Glutamatergic neuron (in vitro differentiated cells): ENCODE measurements around the gene TMEM134. TPM values are rescaled to one million over a fixed set of nuclear protein-coding genes. Genes with fewer than 3 reads are reported as not detected.
A peak's percentile ranks its signal among the peaks of the same experiment; 100 is the strongest.
"Not testable (repeated sequence)": the region's sequence is repeated elsewhere in the genome, so short reads cannot be mapped to it uniquely, and the experiment has no call there.

Source experiments
- DNase-seq: peaks from one replicate; pipeline ENCODE4 v3.0.0; 2022
- H3K27ac Mint-ChIP-seq: one replicate; pipeline ENCODE4 v1.8.0; 2020; ENCODE audit warnings: mild to moderate bottlenecking, mixed read lengths, inconsistent platforms; ENCODE audit not compliant: unreplicated experiment
- H3K27me3 Mint-ChIP-seq: one replicate; pipeline ENCODE4 v1.8.0; 2020; ENCODE audit warnings: mild to moderate bottlenecking, moderate library complexity, mixed read lengths, inconsistent platforms; ENCODE audit not compliant: unreplicated experiment
- H3K36me3 Mint-ChIP-seq: one replicate; pipeline ENCODE4 v1.8.0; 2020; ENCODE audit warnings: mild to moderate bottlenecking, mixed read lengths, inconsistent platforms; ENCODE audit not compliant: unreplicated experiment
- H3K4me1 Mint-ChIP-seq: one replicate; pipeline ENCODE4 v1.8.0; 2020; ENCODE audit warnings: mild to moderate bottlenecking, low read depth, mixed read lengths, inconsistent platforms; ENCODE audit not compliant: unreplicated experiment
- H3K4me3 Mint-ChIP-seq: one replicate; pipeline ENCODE4 v1.8.0; 2020; ENCODE audit warnings: mild to moderate bottlenecking, mixed read lengths, inconsistent platforms; ENCODE audit not compliant: unreplicated experiment
- H3K9me3 Mint-ChIP-seq: one replicate; pipeline ENCODE4 v1.8.0; 2020; ENCODE audit warnings: mild to moderate bottlenecking, moderate library complexity, mixed read lengths, inconsistent platforms; ENCODE audit not compliant: unreplicated experiment
- CTCF ChIP-seq: fragments of 200-600 bp; sonication (generic); IDR thresholded peaks from one replicate; pipeline ENCODE4 v1.5.0; 2021; ENCODE audit not compliant: partially characterized antibody, unreplicated experiment
- total RNA-seq: library from RNA; stranded (reverse); fragmentation: NEBNext Ultra II Directional; extraction: Animal tissue kit (Norgen Biotek cat#: 25700); gene quantifications from one replicate; pipeline ENCODE4 v1.2.1, GENCODE V29; 2021; ENCODE audit not compliant: unreplicated experiment

Gene TMEM134
- total RNA-seq, 1 donor from 2014 or later: 41.9 TPM

- Mint-ChIP-seq H3K4me3 (peak within 1 kb of the TSS; percentile 94), H3K27ac (peak within 1 kb of the TSS; percentile 95), H3K9me3 (peaks cover 7% of the 10 kb centered on the region), H3K36me3 (no peaks in the 10 kb centered on the region), H3K4me1 (no peaks in the 10 kb centered on the region), H3K27me3 (peaks cover 5% of the 10 kb centered on the region)
- TF ChIP-seq CTCF: peak; percentile 63
- peak; percentile 98 for DNase-seq
Measured at GRCh38 chr11:67482827-67483798, 14.1 kb upstream of the TMEM134 start, which contains the start of gene AIP. AIP (plus strand) TSS chr11:67483026; CDS start chr11:67483159, 133 bp downstream.

- Mint-ChIP-seq H3K27ac (peak overlapping the region; percentile 95), H3K4me3 (peak overlapping the region; percentile 94), H3K9me3 (peaks cover 7% of the 10 kb centered on the region), H3K27me3 (peaks cover 3% of the 10 kb centered on the region), H3K36me3 (no peaks in the 10 kb centered on the region), H3K4me1 (peaks cover under 1% of the 10 kb centered on the region)
- DNase-seq: no peak
- no peak for TF ChIP-seq CTCF
Measured at GRCh38 chr11:67482275-67482826, 13.3 kb upstream of the TMEM134 start.

- not testable (repeated sequence) for H3K36me3 Mint-ChIP-seq, H3K27me3 Mint-ChIP-seq, H3K4me3 Mint-ChIP-seq, DNase-seq, H3K9me3 Mint-ChIP-seq, H3K4me1 Mint-ChIP-seq
- peak overlapping the region; percentile 90 for H3K27ac Mint-ChIP-seq
Measured at GRCh38 chr11:67477344-67478050, 8.4 kb upstream of the TMEM134 start.

- peak overlapping the region; percentile 90 for H3K27ac Mint-ChIP-seq
- DNase-seq, H3K27me3 Mint-ChIP-seq, H3K36me3 Mint-ChIP-seq, H3K4me3 Mint-ChIP-seq, H3K9me3 Mint-ChIP-seq, H3K4me1 Mint-ChIP-seq: not testable (repeated sequence)
Measured at GRCh38 chr11:67476692-67477091, 7.6 kb upstream of the TMEM134 start.

- Mint-ChIP-seq H3K4me1 (peaks cover 4% of the 10 kb centered on the region), H3K27me3 (peaks cover 7% of the 10 kb centered on the region), H3K4me3 (no peak overlapping the region), H3K27ac (no peak overlapping the region), H3K36me3 (no peaks in the 10 kb centered on the region), H3K9me3 (peaks cover 12% of the 10 kb centered on the region)
- DNase-seq: no peak
- no peak for TF ChIP-seq CTCF
Measured at GRCh38 chr11:67472882-67473281, 3.8 kb upstream of the TMEM134 start.
